WTC11 (cell line): Measurements from ENCODE around the gene ZNF212. TPM values are rescaled to one million over a fixed set of nuclear protein-coding genes. Genes with fewer than 3 reads are reported as not detected.
A peak's percentile ranks its signal among the peaks of the same experiment; 100 is the strongest.

Experiments
- ATAC-seq: fragments of 200-7000 bp; cut with Tn5 transposase; 2 replicates; pipeline ENCODE4 v1.10.0; 2021; ENCODE audit warnings: mild to moderate bottlenecking, moderate library complexity
- CTCF ChIA-PET: fragments of 300-600 bp; sonication (Branson Sonifier 250); formaldehyde crosslinking; loops from one replicate; lab custom pipeline; 2021; ENCODE audit warnings: antibody characterized with exemption; lab: Charles Lee
- POLR2A ChIA-PET: fragments of 350-600 bp; sonication (Branson Sonifier 250); formaldehyde crosslinking; loops from one replicate; lab custom pipeline; 2021; ENCODE audit warnings: antibody characterized with exemption; lab: Charles Lee
- DNase-seq: peaks from one replicate; pipeline ENCODE4 v3.0.0; 2021; ENCODE audit warnings: low spot score
- H3K27ac Mint-ChIP-seq: 2 replicates; pipeline ENCODE4 v1.8.0; 2021; ENCODE audit warnings: mixed read lengths
- H3K27me3 Mint-ChIP-seq: 2 replicates; pipeline ENCODE4 v1.8.0; 2021; ENCODE audit warnings: low read depth, mild to moderate bottlenecking, moderate library complexity, mixed read lengths
- H3K36me3 Mint-ChIP-seq: 2 replicates; pipeline ENCODE4 v1.8.0; 2021; ENCODE audit warnings: mixed read lengths
- H3K4me1 Mint-ChIP-seq: 2 replicates; pipeline ENCODE4 v1.8.0; 2022; ENCODE audit warnings: mixed read lengths
- H3K4me3 Mint-ChIP-seq: 2 replicates; pipeline ENCODE4 v1.8.0; 2021; ENCODE audit warnings: mild to moderate bottlenecking, moderate library complexity, mixed read lengths
- H3K9me3 Mint-ChIP-seq: 2 replicates; pipeline ENCODE4 v1.8.0; 2021; ENCODE audit warnings: mixed read lengths
- ARID4B ChIP-seq: sonication (generic); formaldehyde crosslinking; IDR thresholded peaks from 2 replicates; pipeline ENCODE4 v1.8.0; 2023; ENCODE audit warnings: missing genetic modification reagents, mild to moderate bottlenecking, borderline replicate concordance
- ATF2 ChIP-seq: sonication (generic); formaldehyde crosslinking; IDR thresholded peaks from 2 replicates; pipeline ENCODE4 v1.8.1; 2022; ENCODE audit warnings: low read depth, missing genetic modification reagents, borderline replicate concordance
- ATF3 ChIP-seq: sonication (generic); formaldehyde crosslinking; conservative IDR thresholded peaks from 2 replicates; pipeline ENCODE4 v1.8.1; 2022; ENCODE audit warnings: mild to moderate bottlenecking, missing genetic modification reagents
- CBFB ChIP-seq: sonication (generic); formaldehyde crosslinking; IDR thresholded peaks from 2 replicates; pipeline ENCODE4 v1.8.1; 2022; ENCODE audit warnings: mild to moderate bottlenecking, low read depth, missing genetic modification reagents
- E2F1 ChIP-seq: sonication (generic); formaldehyde crosslinking; IDR thresholded peaks from 2 replicates; pipeline ENCODE4 v1.8.0; 2022; ENCODE audit warnings: mild to moderate bottlenecking, missing genetic modification reagents
- EMX1 ChIP-seq: fragments of 250-450 bp; sonication (Bioruptor Pico); IDR thresholded peaks from 2 replicates; pipeline ENCODE4 v1.8.0; 2021; ENCODE audit warnings: mild to moderate bottlenecking
- ERG ChIP-seq: fragments of 250-450 bp; sonication (Bioruptor Pico); IDR thresholded peaks from 2 replicates; pipeline ENCODE4 v1.8.0; 2021; ENCODE audit warnings: mild to moderate bottlenecking
- ESRRA ChIP-seq: sonication (generic); formaldehyde crosslinking; IDR thresholded peaks from 2 replicates; pipeline ENCODE4 v1.8.1; 2022; ENCODE audit warnings: mild to moderate bottlenecking, missing genetic modification reagents, borderline replicate concordance
- ETV6 ChIP-seq: sonication (generic); formaldehyde crosslinking; IDR thresholded peaks from 2 replicates; pipeline ENCODE4 v1.8.1; 2022; ENCODE audit warnings: mild to moderate bottlenecking, missing genetic modification reagents
- JAZF1 ChIP-seq: fragments of 250-450 bp; sonication (Bioruptor Pico); IDR thresholded peaks from 2 replicates; pipeline ENCODE4 v1.9.0; 2021; ENCODE audit warnings: moderate library complexity, mild to moderate bottlenecking, inconsistent platforms
- NR3C1 ChIP-seq: sonication (generic); formaldehyde crosslinking; conservative IDR thresholded peaks from 2 replicates; pipeline ENCODE4 v1.8.1; 2023; ENCODE audit warnings: low read depth, mild to moderate bottlenecking, missing genetic modification reagents
- RELA ChIP-seq: sonication (generic); formaldehyde crosslinking; IDR thresholded peaks from 2 replicates; pipeline ENCODE4 v1.8.1; 2022; ENCODE audit warnings: missing genetic modification reagents, mild to moderate bottlenecking, borderline replicate concordance
- STAT6 ChIP-seq: sonication (generic); formaldehyde crosslinking; conservative IDR thresholded peaks from 2 replicates; pipeline ENCODE4 v1.8.1; 2023; ENCODE audit warnings: mild to moderate bottlenecking, low read depth, missing genetic modification reagents, moderate library complexity
- ZMAT4 ChIP-seq: fragments of 250-450 bp; sonication (Bioruptor Pico); IDR thresholded peaks from 2 replicates; pipeline ENCODE4 v1.9.0; 2021; ENCODE audit warnings: mild to moderate bottlenecking
- ZNF219 ChIP-seq: sonication (generic); formaldehyde crosslinking; IDR thresholded peaks from 2 replicates; pipeline ENCODE4 v1.8.0; 2023; ENCODE audit warnings: missing genetic modification reagents, mild to moderate bottlenecking, borderline replicate concordance
- ZNF532 ChIP-seq: fragments of 250-450 bp; sonication (Bioruptor Pico); IDR thresholded peaks from 2 replicates; pipeline ENCODE4 v1.9.0; 2021; ENCODE audit warnings: mild to moderate bottlenecking, borderline replicate concordance
- ZNF671 ChIP-seq: fragments of 250-450 bp; sonication (Bioruptor Pico); IDR thresholded peaks from 2 replicates; pipeline ENCODE4 v1.8.0; 2021; ENCODE audit warnings: mild to moderate bottlenecking
- total RNA-seq: library from RNA; stranded (reverse); gene quantifications from 3 replicates; pipeline ENCODE4 v1.2.3, GENCODE V29; 2021

ZNF212 gene
- total RNA-seq, 1 experiment from 2014 or later, result 23.0 TPM

- no peak for TF ChIP-seq ERG (CRISPR knock-in tag)
- TF ChIP-seq ZNF532 (CRISPR knock-in tag), result no peak
- no peak for TF ChIP-seq ZNF671
- no peak for TF ChIP-seq ZMAT4 (CRISPR knock-in tag)
- TF ChIP-seq CBFB (CRISPR knock-in tag), result no peak
- no peak for TF ChIP-seq ETV6 (CRISPR knock-in tag)
- TF ChIP-seq STAT6 (CRISPR knock-in tag), result no peak
- no peak for TF ChIP-seq ATF2 (CRISPR knock-in tag)
- no peak for TF ChIP-seq ZNF219 (CRISPR knock-in tag)
Observed at GRCh38 chr7:149196705-149197171, 42.7 kb upstream of the ZNF212 start (continued).

GRCh38 chr7:149197675-149198074 lies 41.8 kb upstream of the ZNF212 start:
- POLR2A ChIA-PET, result interaction anchor here (0.7 kb wide), 1 partner anchor 937 kb away, joined by 3 read pairs; no protein-coding TSS in a partner anchor
- no peaks in the 10 kb centered on the region for H3K27me3 Mint-ChIP-seq
- DNase-seq (no peak), ATAC-seq (no peak)
- H3K27ac Mint-ChIP-seq, result peak overlapping the region; percentile 70; the same call in 1 of the 2 replicates
- peak overlapping the region; percentile 88; the same call in 1 of the 2 replicates for H3K4me3 Mint-ChIP-seq
- CTCF ChIA-PET, result no interaction called here
- peaks cover 13% of the 10 kb centered on the region for H3K4me1 Mint-ChIP-seq
- peaks cover 47% of the 10 kb centered on the region for H3K36me3 Mint-ChIP-seq
- TF ChIP-seq E2F1 (CRISPR knock-in tag), result no peak
- TF ChIP-seq RELA (CRISPR knock-in tag), result no peak
- no peak for TF ChIP-seq JAZF1
- no peak for TF ChIP-seq EMX1 (CRISPR knock-in tag)
- no peak for TF ChIP-seq NR3C1 (CRISPR knock-in tag)
- no peak for TF ChIP-seq ATF3 (CRISPR knock-in tag)
- TF ChIP-seq ATF2 (CRISPR knock-in tag), result no peak
- TF ChIP-seq ESRRA (CRISPR knock-in tag), result no peak
- no peak for TF ChIP-seq ARID4B (CRISPR knock-in tag)
- peaks cover 5% of the 10 kb centered on the region for H3K9me3 Mint-ChIP-seq
